ACC112 (cell line): Measurements from ENCODE around the gene TAF3.

Experiments
- H2AFZ ChIP-seq: fragments of 200-600 bp; sonication (generic); one replicate; pipeline ENCODE4 v1.6.0; 2017; ENCODE audit warnings: antibody characterized with exemption, low read length; ENCODE audit not compliant: unreplicated experiment
- H3K27ac ChIP-seq: fragments of 200-600 bp; sonication (generic); 2 replicates; pipeline ENCODE4 v1.5.1; 2014; ENCODE audit warnings: low read depth, mild to moderate bottlenecking, antibody characterized with exemption, low read length, moderate library complexity
- H3K27me3 ChIP-seq: fragments of 200-600 bp; sonication (generic); 2 replicates; pipeline ENCODE4 v1.6.1; 2014; ENCODE audit warnings: mild to moderate bottlenecking, antibody characterized with exemption, low read length, moderate library complexity, mixed read lengths; ENCODE audit not compliant: insufficient read depth
- H3K36me3 ChIP-seq: fragments of 200-600 bp; sonication (generic); 2 replicates; pipeline ENCODE4 v1.6.1; 2016; ENCODE audit warnings: mild to moderate bottlenecking, antibody characterized with exemption, low read length, moderate library complexity, mixed read lengths; ENCODE audit not compliant: insufficient read depth
- H3K4me1 ChIP-seq: fragments of 200-600 bp; sonication (generic); one replicate; pipeline ENCODE4 v1.6.1; 2016; ENCODE audit warnings: low read length, mixed read lengths; ENCODE audit not compliant: insufficient read depth, unreplicated experiment, control insufficient read depth
- H3K4me3 ChIP-seq: fragments of 200-600 bp; sonication (generic); 2 replicates; pipeline ENCODE4 v1.5.1; 2014; ENCODE audit warnings: mild to moderate bottlenecking, low read depth, low read length
- H3K79me2 ChIP-seq: fragments of 200-600 bp; sonication (generic); one replicate; pipeline ENCODE4 v1.6.0; 2016; ENCODE audit warnings: low read length; ENCODE audit not compliant: control insufficient read depth, unreplicated experiment, insufficient read depth

TAF3 gene

GRCh38 chr10:7846591-7846990, 28.3 kb downstream of the TAF3 start:
- no peak overlapping the region for H2AFZ ChIP-seq
- H3K4me3 ChIP-seq, result no peak overlapping the region
- H3K4me1 ChIP-seq, result peaks cover 10% of the 10 kb centered on the region
- peak overlapping the region; percentile 35 for H3K27ac ChIP-seq
- no peaks in the 10 kb centered on the region for H3K36me3 ChIP-seq
- no peaks in the 10 kb centered on the region for H3K27me3 ChIP-seq
- H3K79me2 ChIP-seq, result peaks cover 8% of the 10 kb centered on the region

GRCh38 chr10:7853226-7853842, 35.0 kb downstream of the TAF3 start:
- H3K4me3 ChIP-seq, result no peak overlapping the region
- no peaks in the 10 kb centered on the region for H3K27me3 ChIP-seq
- peaks cover 4% of the 10 kb centered on the region for H3K4me1 ChIP-seq
- no peaks in the 10 kb centered on the region for H3K36me3 ChIP-seq
- H3K79me2 ChIP-seq, result peaks cover 10% of the 10 kb centered on the region
- no peak overlapping the region for H2AFZ ChIP-seq
- H3K27ac ChIP-seq, result no peak overlapping the region

- H3K36me3 ChIP-seq, result no peaks in the 10 kb centered on the region
- no peak overlapping the region for H3K27ac ChIP-seq
- H3K4me1 ChIP-seq, result peaks cover 4% of the 10 kb centered on the region
- no peak overlapping the region for H3K4me3 ChIP-seq
- no peaks in the 10 kb centered on the region for H3K27me3 ChIP-seq
- no peak overlapping the region for H2AFZ ChIP-seq
- peaks cover 10% of the 10 kb centered on the region for H3K79me2 ChIP-seq
Observed at GRCh38 chr10:7853890-7854289, 35.6 kb downstream of the TAF3 start.

- no peaks in the 10 kb centered on the region for H3K36me3 ChIP-seq
- H3K79me2 ChIP-seq, result peaks cover 15% of the 10 kb centered on the region
- H3K27ac ChIP-seq, result no peak overlapping the region
- no peak overlapping the region for H3K4me3 ChIP-seq
- peaks cover 4% of the 10 kb centered on the region for H3K4me1 ChIP-seq
- no peak overlapping the region for H2AFZ ChIP-seq
- no peaks in the 10 kb centered on the region for H3K27me3 ChIP-seq
Observed at GRCh38 chr10:7855205-7855604, 36.9 kb downstream of the TAF3 start.

GRCh38 chr10:7856678-7857077, 38.4 kb downstream of the TAF3 start:
- no peak overlapping the region for H3K27ac ChIP-seq

GRCh38 chr10:7857262-7857661, 39.0 kb downstream of the TAF3 start:
- no peaks in the 10 kb centered on the region for H3K27me3 ChIP-seq
- peaks cover 15% of the 10 kb centered on the region for H3K79me2 ChIP-seq
- H3K27ac ChIP-seq, result no peak overlapping the region

More at GRCh38 chr10:7856678-7857077, 38.4 kb downstream of the TAF3 start:
- Histone ChIP-seq H3K4me3 (peak overlapping the region; percentile 29; the same call in 1 of the 2 replicates), H2AFZ (no peak overlapping the region), H3K4me1 (peaks cover 4% of the 10 kb centered on the region), H3K79me2 (peaks cover 15% of the 10 kb centered on the region), H3K27me3 (no peaks in the 10 kb centered on the region), H3K36me3 (no peaks in the 10 kb centered on the region; the same call in 1 of the 2 replicates)

GRCh38 chr10:7861509-7862120, 43.3 kb downstream of the TAF3 start:
- H3K36me3 ChIP-seq, result peaks cover 3% of the 10 kb centered on the region; the same call in 1 of the 2 replicates
- H2AFZ ChIP-seq, result no peak overlapping the region
- peaks cover 4% of the 10 kb centered on the region for H3K4me1 ChIP-seq
- H3K79me2 ChIP-seq, result peaks cover 18% of the 10 kb centered on the region
- H3K27me3 ChIP-seq, result no peaks in the 10 kb centered on the region
- no peak overlapping the region for H3K27ac ChIP-seq
- H3K4me3 ChIP-seq, result no peak overlapping the region

More at GRCh38 chr10:7857262-7857661, 39.0 kb downstream of the TAF3 start:
- no peak overlapping the region for H2AFZ ChIP-seq
- H3K4me3 ChIP-seq, result peak overlapping the region; percentile 29; the same call in 1 of the 2 replicates
- peaks cover 4% of the 10 kb centered on the region for H3K4me1 ChIP-seq
- no peaks in the 10 kb centered on the region; the same call in 1 of the 2 replicates for H3K36me3 ChIP-seq

- Histone ChIP-seq H3K27ac (no peak overlapping the region), H3K79me2 (peaks cover 15% of the 10 kb centered on the region), H3K27me3 (no peaks in the 10 kb centered on the region), H2AFZ (no peak overlapping the region), H3K4me1 (peaks cover 2% of the 10 kb centered on the region), H3K4me3 (no peak overlapping the region), H3K36me3 (peaks cover 3% of the 10 kb centered on the region; the same call in 1 of the 2 replicates)
Observed at GRCh38 chr10:7862121-7862514, 43.8 kb downstream of the TAF3 start.

GRCh38 chr10:7866176-7866575, 47.9 kb downstream of the TAF3 start:
- H3K36me3 ChIP-seq, result peaks cover 3% of the 10 kb centered on the region; the same call in 1 of the 2 replicates

GRCh38 chr10:7872041-7872442, 53.7 kb downstream of the TAF3 start:
- H3K4me1 ChIP-seq, result no peaks in the 10 kb centered on the region
- H3K79me2 ChIP-seq, result no peaks in the 10 kb centered on the region
- no peaks in the 10 kb centered on the region for H3K27me3 ChIP-seq
- no peak overlapping the region for H3K27ac ChIP-seq
- peak overlapping the region; percentile 46 for H2AFZ ChIP-seq
- H3K36me3 ChIP-seq, result no peaks in the 10 kb centered on the region
- peak overlapping the region; percentile 66 for H3K4me3 ChIP-seq

More at GRCh38 chr10:7866176-7866575, 47.9 kb downstream of the TAF3 start:
- no peaks in the 10 kb centered on the region for H3K4me1 ChIP-seq
- no peak overlapping the region for H3K27ac ChIP-seq
- H3K79me2 ChIP-seq, result peaks cover 2% of the 10 kb centered on the region
- H3K27me3 ChIP-seq, result no peaks in the 10 kb centered on the region
- no peak overlapping the region for H2AFZ ChIP-seq
- H3K4me3 ChIP-seq, result no peak overlapping the region

GRCh38 chr10:7874864-7875263, 56.6 kb downstream of the TAF3 start:
- Histone ChIP-seq H3K36me3 (no peaks in the 10 kb centered on the region), H3K4me1 (no peaks in the 10 kb centered on the region), H3K27me3 (no peaks in the 10 kb centered on the region), H3K79me2 (no peaks in the 10 kb centered on the region), H2AFZ (no peak overlapping the region), H3K4me3 (no peak overlapping the region), H3K27ac (no peak overlapping the region)
